Dermis blood vessel endothelial cell (primary cell): ENCODE results near the gene HLA-DMA. TPM values are rescaled to one million over a fixed set of nuclear protein-coding genes. Genes with fewer than 3 reads are reported as not detected.

Experiments
- DNase-seq: peaks from one replicate; pipeline ENCODE4 v3.0.0; 2010
- total RNA-seq: library from RNA; depleted of rRNA; stranded (reverse); fragments of >200 nt; gene quantifications from 2 replicates; pipeline ENCODE4 v1.2.3, GENCODE V29; 2014

Gene HLA-DMA
- 1.2 and 1.7 TPM in 2 replicates for total RNA-seq

- peak; percentile 95 for DNase-seq
Measured at GRCh38 chr6:32952817-32953739, at the start of gene HLA-DMA. Gene HLA-DMA (minus strand): TSS chr6:32953097. CDS start chr6:32953036, 61 bp downstream.

- DNase-seq, result no peak
Measured at GRCh38 chr6:33001685-33002084, 48.8 kb upstream of the HLA-DMA start.

- DNase-seq, result peak; percentile 27
Measured at GRCh38 chr6:33000055-33000454, 47.2 kb upstream of the HLA-DMA start.

- no peak for DNase-seq
Measured at GRCh38 chr6:32995448-32995847, 42.6 kb upstream of the HLA-DMA start.

- DNase-seq, result no peak
Measured at GRCh38 chr6:32993363-32993973, 40.6 kb upstream of the HLA-DMA start.

- DNase-seq, result no peak
Measured at GRCh38 chr6:32991972-32992371, 39.1 kb upstream of the HLA-DMA start.

- DNase-seq, result no peak
Measured at GRCh38 chr6:32989368-32989767, 36.5 kb upstream of the HLA-DMA start.

GRCh38 chr6:32984622-32985389 is 31.9 kb upstream of the HLA-DMA start:
- peak; percentile 93 for DNase-seq

- DNase-seq, result no peak
Measured at GRCh38 chr6:32983964-32984621, 31.2 kb upstream of the HLA-DMA start.

GRCh38 chr6:32983493-32983848 is 30.6 kb upstream of the HLA-DMA start:
- no peak for DNase-seq

GRCh38 chr6:32982702-32983492 is 30.0 kb upstream of the HLA-DMA start:
- no peak for DNase-seq

GRCh38 chr6:32982084-32982701 is 29.3 kb upstream of the HLA-DMA start:
- DNase-seq, result no peak

GRCh38 chr6:32980488-32981038 is 27.7 kb upstream of the HLA-DMA start:
- DNase-seq, result no peak

- DNase-seq, result no peak
Measured at GRCh38 chr6:32979720-32980487, 27.0 kb upstream of the HLA-DMA start.

GRCh38 chr6:32977953-32978324 is 25.0 kb upstream of the HLA-DMA start:
- DNase-seq, result no peak

GRCh38 chr6:32977272-32977952 is 24.5 kb upstream of the HLA-DMA start:
- no peak for DNase-seq

GRCh38 chr6:32976334-32977069 is 23.6 kb upstream of the HLA-DMA start:
- no peak for DNase-seq

GRCh38 chr6:32975886-32976285 is 23.0 kb upstream of the HLA-DMA start:
- no peak for DNase-seq
